Measurements from ENCODE around the gene C1orf210. TPM values are rescaled to one million over a fixed set of nuclear protein-coding genes. Genes with fewer than 3 reads are reported as not detected.

The C1orf210 gene
- total RNA-seq, 1 experiment from 2014 or later: 5.9 TPM

DNA sequence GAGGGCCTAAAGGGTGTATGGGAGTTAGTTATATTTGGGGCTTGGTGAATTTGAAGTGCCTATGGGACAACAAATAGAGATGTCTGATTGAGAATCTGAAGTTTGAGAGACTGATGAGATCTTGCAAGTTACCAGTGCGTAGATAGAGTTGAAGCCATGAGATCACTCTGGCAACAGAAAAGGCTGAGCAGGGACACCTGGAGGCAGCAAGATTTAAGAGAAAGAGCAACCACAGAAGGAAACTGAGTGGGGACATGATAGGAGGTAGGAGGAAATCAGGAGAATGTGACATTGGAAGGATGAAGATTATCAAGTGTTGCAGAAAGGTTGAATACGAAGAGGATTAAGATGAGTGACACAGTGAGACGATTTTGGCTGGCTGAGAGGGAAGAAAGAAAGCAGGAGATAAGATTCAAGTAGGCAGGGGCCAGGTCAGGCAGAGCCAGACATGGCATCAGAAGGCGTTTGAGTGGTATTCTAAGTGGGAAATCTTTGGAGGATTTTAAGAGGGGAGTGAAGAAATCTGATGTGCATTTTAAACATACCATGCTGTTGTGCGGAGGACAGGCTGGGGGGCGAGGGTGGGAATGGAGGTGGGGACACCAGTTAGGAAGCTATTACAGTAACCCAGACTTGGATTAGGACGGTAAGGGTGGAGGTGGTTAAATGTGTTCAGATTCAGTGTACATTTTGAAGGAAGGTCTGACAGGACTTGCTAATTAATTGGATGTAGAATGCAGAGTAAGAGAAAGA, 49.2 kb upstream of the C1orf210 start:
- Mint-ChIP-seq H3K36me3 (ENCODE audit: insufficient read depth in 1 of 3, low read depth in 3 of 3) (no peaks in the 10 kb centered on the region), H3K9me3 (no peaks in the 10 kb centered on the region)
- no peaks in the 10 kb centered on the region for H3K23me2 ChIP-seq (ENCODE audit: insufficient read length, low read depth, low read length, poor library complexity, severe bottlenecking)

More for the DNA sequence above, 49.2 kb upstream of the C1orf210 start:
- no peak overlapping the region for H3K18ac ChIP-seq (ENCODE audit: insufficient read length, low read depth, low read length)
- no peak overlapping the region for H3K4me2 ChIP-seq (ENCODE audit: insufficient read depth, insufficient read length, low read length)
- Mint-ChIP-seq H3K27ac (no peak overlapping the region), H3K27me3 (ENCODE audit: low read depth) (peaks cover 12% of the 10 kb centered on the region), H3K4me3 (no peak overlapping the region), H3K4me1 (peaks cover 12 to 21% of the 10 kb centered on the region in 2 experiments)
- H2BK120ac ChIP-seq (ENCODE audit: low read depth, low read length, poor library complexity, severe bottlenecking): no peak overlapping the region
- no peak for DNase-seq
- H3K23ac ChIP-seq (ENCODE audit: insufficient read length, low read depth, low read length): no peak overlapping the region
- no peaks in the 10 kb centered on the region for H3K79me2 ChIP-seq (ENCODE audit: insufficient read depth, low read length)
- no peak overlapping the region for H4K91ac ChIP-seq (ENCODE audit: insufficient read length, low read depth, low read length)
- no peak overlapping the region for H3K56ac ChIP-seq (ENCODE audit: insufficient read length, low read depth, low read length)
- no peak overlapping the region for H3T11ph ChIP-seq (ENCODE audit: low read length)
- no peaks in the 10 kb centered on the region for H3K9me3 ChIP-seq (ENCODE audit: control insufficient read depth, low read depth, low read length)
- no peaks in the 10 kb centered on the region for H4K20me1 ChIP-seq (ENCODE audit: control insufficient read depth, insufficient read depth, insufficient read length)
- H4K8ac ChIP-seq (replicated peaks; ENCODE audit: insufficient read length, low read depth, low read length): no peak overlapping the region
- no peak overlapping the region for H3K9ac ChIP-seq (ENCODE audit: extremely low read depth, insufficient read length, low read length)
- no peak overlapping the region for H2BK15ac ChIP-seq (ENCODE audit: low read depth, low read length)
- no peak overlapping the region for H2BK20ac ChIP-seq (ENCODE audit: low read depth, low read length, poor library complexity, severe bottlenecking)
- TF ChIP-seq, protein P1, sequence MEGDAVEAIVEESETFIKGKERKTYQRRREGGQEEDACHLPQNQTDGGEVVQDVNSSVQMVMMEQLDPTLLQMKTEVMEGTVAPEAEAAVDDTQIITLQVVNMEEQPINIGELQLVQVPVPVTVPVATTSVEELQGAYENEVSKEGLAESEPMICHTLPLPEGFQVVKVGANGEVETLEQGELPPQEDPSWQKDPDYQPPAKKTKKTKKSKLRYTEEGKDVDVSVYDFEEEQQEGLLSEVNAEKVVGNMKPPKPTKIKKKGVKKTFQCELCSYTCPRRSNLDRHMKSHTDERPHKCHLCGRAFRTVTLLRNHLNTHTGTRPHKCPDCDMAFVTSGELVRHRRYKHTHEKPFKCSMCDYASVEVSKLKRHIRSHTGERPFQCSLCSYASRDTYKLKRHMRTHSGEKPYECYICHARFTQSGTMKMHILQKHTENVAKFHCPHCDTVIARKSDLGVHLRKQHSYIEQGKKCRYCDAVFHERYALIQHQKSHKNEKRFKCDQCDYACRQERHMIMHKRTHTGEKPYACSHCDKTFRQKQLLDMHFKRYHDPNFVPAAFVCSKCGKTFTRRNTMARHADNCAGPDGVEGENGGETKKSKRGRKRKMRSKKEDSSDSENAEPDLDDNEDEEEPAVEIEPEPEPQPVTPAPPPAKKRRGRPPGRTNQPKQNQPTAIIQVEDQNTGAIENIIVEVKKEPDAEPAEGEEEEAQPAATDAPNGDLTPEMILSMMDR (conservative IDR thresholded peaks at IDR 0.05): no peak
- WGBS (ENCODE audit: extremely low coverage, insufficient read length, low lambda C conversion rate): 100% methylated on average over 1 of the region's 7 CpGs
- H3K4ac ChIP-seq (ENCODE audit: low read depth, low read length): no peak overlapping the region
- H3K4me1 ChIP-seq (ENCODE audit: insufficient read depth, low read length): no peaks in the 10 kb centered on the region
- H3K14ac ChIP-seq (ENCODE audit: insufficient read depth, low read length): no peak overlapping the region
- H2BK5ac ChIP-seq (ENCODE audit: insufficient read length, low read length): no peak overlapping the region
- no peak overlapping the region for H4K5ac ChIP-seq (ENCODE audit: insufficient read length, low read depth, low read length)
- no peak overlapping the region for H2AK5ac ChIP-seq (ENCODE audit: insufficient read length, low read length)
- H3K27ac ChIP-seq (ENCODE audit: insufficient read length, low read depth, low read length): no peak overlapping the region
- no peak overlapping the region for H2AFZ ChIP-seq (ENCODE audit: low read length)
- no peak overlapping the region for H2BK12ac ChIP-seq (ENCODE audit: insufficient read length, low read depth, low read length)
- no peaks in the 10 kb centered on the region for H3K79me1 ChIP-seq (ENCODE audit: insufficient read depth, low read depth, low read length, poor library complexity, severe bottlenecking)
- no peaks in the 10 kb centered on the region for H3K27me3 ChIP-seq (ENCODE audit: insufficient read depth, low read length)

Data from H9 (cell line).